ENCODE results near the gene OSCP1.

OSCP1 gene

DNA sequence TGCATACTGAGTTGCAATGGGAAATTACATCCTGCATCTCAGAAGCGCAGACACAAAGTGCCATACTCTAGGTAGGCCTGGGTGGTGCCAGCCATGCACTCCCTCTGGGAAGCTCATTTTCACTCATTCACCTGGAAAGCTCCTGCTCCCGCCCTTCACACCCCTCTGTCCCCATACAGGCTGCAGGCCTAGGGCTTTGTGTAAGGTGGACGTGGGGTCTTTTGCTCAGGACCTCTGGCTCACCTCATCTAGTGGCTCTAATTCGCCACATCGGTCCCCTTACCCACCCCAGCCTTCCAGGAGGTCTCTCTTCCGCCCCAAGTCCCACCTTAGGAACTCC is 13.2 kb upstream of the OSCP1 start:
- TF ChIP-seq, protein P1, sequence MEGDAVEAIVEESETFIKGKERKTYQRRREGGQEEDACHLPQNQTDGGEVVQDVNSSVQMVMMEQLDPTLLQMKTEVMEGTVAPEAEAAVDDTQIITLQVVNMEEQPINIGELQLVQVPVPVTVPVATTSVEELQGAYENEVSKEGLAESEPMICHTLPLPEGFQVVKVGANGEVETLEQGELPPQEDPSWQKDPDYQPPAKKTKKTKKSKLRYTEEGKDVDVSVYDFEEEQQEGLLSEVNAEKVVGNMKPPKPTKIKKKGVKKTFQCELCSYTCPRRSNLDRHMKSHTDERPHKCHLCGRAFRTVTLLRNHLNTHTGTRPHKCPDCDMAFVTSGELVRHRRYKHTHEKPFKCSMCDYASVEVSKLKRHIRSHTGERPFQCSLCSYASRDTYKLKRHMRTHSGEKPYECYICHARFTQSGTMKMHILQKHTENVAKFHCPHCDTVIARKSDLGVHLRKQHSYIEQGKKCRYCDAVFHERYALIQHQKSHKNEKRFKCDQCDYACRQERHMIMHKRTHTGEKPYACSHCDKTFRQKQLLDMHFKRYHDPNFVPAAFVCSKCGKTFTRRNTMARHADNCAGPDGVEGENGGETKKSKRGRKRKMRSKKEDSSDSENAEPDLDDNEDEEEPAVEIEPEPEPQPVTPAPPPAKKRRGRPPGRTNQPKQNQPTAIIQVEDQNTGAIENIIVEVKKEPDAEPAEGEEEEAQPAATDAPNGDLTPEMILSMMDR (conservative IDR thresholded peaks at IDR 0.05; ENCODE audit: low read depth), result no peak
- peak overlapping the region; percentile 84 for H3K27ac ChIP-seq
- ChIA-PET POLR2A (ENCODE audit: low non-redundant PET) (no interaction called here), CTCF (no interaction called here)
- no peak for DNase-seq (ENCODE audit: low spot score)

DNA sequence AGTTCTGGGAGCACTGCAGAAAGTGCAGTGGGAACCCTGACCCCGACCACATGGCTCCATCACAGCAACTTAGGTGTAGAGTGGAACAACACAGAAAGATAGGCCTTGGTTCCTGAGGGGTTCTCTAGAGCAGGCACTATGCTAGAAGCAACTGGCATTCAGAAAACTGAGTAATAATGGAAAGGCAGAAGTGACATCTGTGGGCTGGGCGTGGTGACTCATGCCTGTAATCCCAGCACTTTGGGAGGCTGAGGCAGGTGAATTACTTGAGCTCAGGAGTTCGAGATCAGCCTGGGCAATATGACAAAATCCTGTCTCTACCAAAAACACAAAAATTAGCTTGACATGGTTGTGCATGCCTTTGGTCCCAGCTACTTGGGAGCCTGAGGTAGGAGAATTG is 8.7 kb upstream of the OSCP1 start:
- ChIA-PET CTCF (no interaction called here), POLR2A (ENCODE audit: low non-redundant PET) (no interaction called here)
- TF ChIP-seq, protein P1 (conservative IDR thresholded peaks at IDR 0.05; ENCODE audit: low read depth), result no peak
- no peak for DNase-seq (ENCODE audit: low spot score)
- peak overlapping the region; percentile 22; the same call in 1 of the 2 replicates for H3K27ac ChIP-seq

DNA sequence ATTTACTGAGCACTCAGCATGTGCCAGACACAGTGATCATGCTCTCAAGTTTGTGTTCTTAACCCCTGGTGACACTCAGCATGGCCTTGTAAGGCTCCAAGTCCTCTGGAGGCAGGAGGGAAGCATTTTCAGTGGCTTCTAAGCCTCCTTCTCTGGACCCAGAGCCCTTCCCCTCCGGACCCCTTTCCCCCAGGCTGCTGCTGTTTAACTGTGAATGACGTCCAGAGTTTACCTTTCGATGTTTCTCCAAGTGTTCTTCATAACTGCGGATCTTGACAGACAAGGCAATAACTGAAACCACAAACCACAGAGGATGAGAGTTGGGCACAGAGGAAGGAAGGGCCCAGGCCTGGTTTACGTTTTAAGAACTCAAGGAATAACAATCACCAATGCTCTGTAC is 7.4 kb upstream of the OSCP1 start:
- TF ChIP-seq, protein P1 (conservative IDR thresholded peaks at IDR 0.05; ENCODE audit: low read depth), result no peak
- H3K27ac ChIP-seq, result no peak overlapping the region
- ChIA-PET CTCF (no interaction called here), POLR2A (ENCODE audit: low non-redundant PET) (no interaction called here)
- no peak for DNase-seq (ENCODE audit: low spot score)

DNA sequence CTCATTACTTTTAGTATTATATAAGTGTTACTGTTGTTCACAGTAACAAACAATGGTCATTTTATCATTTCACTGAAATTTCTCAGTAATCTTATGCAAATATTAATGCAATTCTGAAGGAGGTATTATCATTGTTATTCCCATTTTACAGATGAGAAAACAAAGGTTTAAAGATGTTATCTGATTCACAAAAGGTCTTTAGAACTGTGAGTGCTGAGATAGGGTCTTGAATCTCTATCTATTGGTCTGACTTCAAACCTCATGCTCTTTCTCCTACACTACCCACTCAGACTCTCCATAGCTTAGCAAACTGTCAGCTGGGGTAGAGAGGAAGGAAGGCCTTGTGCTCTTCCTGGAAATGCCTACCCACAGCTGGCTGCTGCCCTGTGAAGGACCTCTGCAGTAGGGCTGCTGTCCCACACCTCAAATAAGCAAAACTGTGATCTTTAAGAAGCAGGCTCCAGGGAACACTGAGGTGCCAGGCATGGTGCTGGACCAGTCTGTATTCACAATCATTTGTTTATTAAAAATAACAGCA is 6.2 kb upstream of the OSCP1 start:
- DNase-seq (ENCODE audit: low spot score), result no peak
- H3K27ac ChIP-seq, result no peak overlapping the region
- ChIA-PET POLR2A (ENCODE audit: low non-redundant PET) (no interaction called here), CTCF (no interaction called here)
- TF ChIP-seq, protein P1 (conservative IDR thresholded peaks at IDR 0.05; ENCODE audit: low read depth), result no peak

DNA sequence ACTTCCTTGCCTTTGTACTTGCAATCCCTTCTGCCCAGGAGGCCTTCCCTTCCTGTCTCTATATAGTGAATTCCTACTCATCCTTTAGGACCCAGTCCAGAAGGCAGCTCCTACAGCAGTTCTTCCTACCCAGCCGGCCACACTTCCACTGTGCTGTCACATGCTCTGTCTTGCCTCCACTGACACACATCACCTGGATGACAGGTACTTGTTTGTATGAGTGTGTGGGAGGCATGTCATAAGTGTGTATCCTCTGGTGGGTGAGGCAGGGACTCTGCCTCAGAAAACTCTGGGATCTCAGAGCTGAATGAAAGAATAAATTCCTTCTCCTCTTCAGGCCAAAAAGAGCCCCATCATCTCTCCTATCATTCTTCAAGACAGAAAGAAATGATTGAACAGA is 5.1 kb upstream of the OSCP1 start:
- ChIA-PET CTCF (interaction anchor here (0.5 kb wide), 1 partner anchor 179 kb away, joined by 4 read pairs; no protein-coding TSS in a partner anchor), POLR2A (ENCODE audit: low non-redundant PET) (no interaction called here)

DNA sequence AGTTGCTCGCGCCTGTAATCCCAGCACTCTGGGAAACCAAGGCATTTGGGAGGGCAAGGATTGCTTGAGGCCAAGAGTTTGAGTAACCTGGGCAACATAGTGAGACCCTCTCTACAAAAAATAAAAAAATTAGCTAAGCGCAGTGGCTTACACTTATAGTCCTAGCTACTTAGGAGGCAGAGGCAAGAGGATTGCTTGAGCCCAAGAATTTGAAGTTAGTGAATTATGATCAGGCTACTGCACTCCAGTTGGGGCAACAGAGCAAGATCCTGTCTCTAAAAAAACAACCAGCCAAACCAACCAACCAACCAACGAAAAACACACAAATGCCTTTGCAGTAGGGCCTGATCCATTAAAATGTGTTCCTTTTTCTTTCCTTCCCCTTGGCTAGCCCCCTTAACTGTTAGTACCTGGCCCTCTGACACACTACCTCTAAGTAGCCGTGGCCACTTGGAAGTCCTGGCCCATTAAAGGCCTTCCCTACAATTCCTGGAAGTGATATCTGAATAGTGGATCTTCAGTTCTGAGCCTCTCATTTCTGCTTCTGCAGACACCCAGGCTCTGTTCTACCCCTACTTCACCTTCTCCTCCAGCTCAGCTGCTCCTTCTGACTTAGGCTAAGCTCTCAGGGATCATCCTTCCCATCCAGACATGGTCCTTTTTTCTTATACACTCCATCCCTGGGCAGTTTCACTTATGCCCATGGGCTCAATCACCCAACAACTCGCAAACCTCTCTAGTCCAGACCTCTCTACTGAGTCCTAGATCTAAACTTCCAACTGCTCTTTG is 3.5 kb upstream of the OSCP1 start:
- no peak for DNase-seq (ENCODE audit: low spot score)
- ChIA-PET CTCF (no interaction called here), POLR2A (ENCODE audit: low non-redundant PET) (interaction anchor here (0.6 kb wide), 1 partner anchor 127 kb away, joined by 3 read pairs; no protein-coding TSS in a partner anchor)
- TF ChIP-seq, protein P1 (conservative IDR thresholded peaks at IDR 0.05; ENCODE audit: low read depth), result no peak
- H3K27ac ChIP-seq, result no peak overlapping the region

More for the DNA sequence above, 5.1 kb upstream of the OSCP1 start:
- TF ChIP-seq, protein P1 (conservative IDR thresholded peaks at IDR 0.05; ENCODE audit: low read depth), result no peak
- H3K27ac ChIP-seq, result no peak overlapping the region
- DNase-seq (ENCODE audit: low spot score), result no peak

Measured in RWPE1 (cell line).